KMS-11 (cell line): Measurements from ENCODE around the gene GOLGA6A.

ENCODE experiments used
- H2AFZ ChIP-seq: fragments of 200-600 bp; sonication (generic); 2 replicates; pipeline ENCODE4 v1.6.1; 2016; ENCODE audit warnings: antibody characterized with exemption, mixed run types, low read depth
- H3K27ac ChIP-seq: fragments of 200-600 bp; sonication (generic); 2 replicates; pipeline ENCODE4 v1.6.1; 2016; ENCODE audit warnings: mild to moderate bottlenecking, mixed run types
- H3K27me3 ChIP-seq: fragments of 200-600 bp; sonication (generic); 2 replicates; pipeline ENCODE4 v1.6.1; 2017; ENCODE audit warnings: mild to moderate bottlenecking, low read depth, mixed run types, moderate library complexity; ENCODE audit not compliant: insufficient read depth
- H3K36me3 ChIP-seq: fragments of 200-600 bp; sonication (generic); 2 replicates; pipeline ENCODE4 v1.6.1; 2017; ENCODE audit warnings: mild to moderate bottlenecking, mixed run types; ENCODE audit not compliant: insufficient read depth
- H3K4me1 ChIP-seq: fragments of 200-600 bp; sonication (generic); 2 replicates; pipeline ENCODE4 v1.6.1; 2016; ENCODE audit warnings: mild to moderate bottlenecking, low read depth, mixed run types; ENCODE audit not compliant: poor library complexity, severe bottlenecking
- H3K4me2 ChIP-seq: fragments of 200-600 bp; sonication (generic); 2 replicates; pipeline ENCODE4 v1.7.0; 2016; ENCODE audit warnings: mild to moderate bottlenecking, mixed run types
- H3K4me3 ChIP-seq: fragments of 200-600 bp; sonication (generic); IDR thresholded peaks from 2 replicates; pipeline ENCODE4 v1.6.1; 2017; ENCODE audit warnings: low read depth, low read length, mixed read lengths; ENCODE audit not compliant: insufficient read depth
- H3K79me2 ChIP-seq: fragments of 200-600 bp; sonication (generic); 2 replicates; pipeline ENCODE4 v1.6.1; 2016; ENCODE audit warnings: low read depth, mixed run types; ENCODE audit not compliant: insufficient read depth
- H3K9ac ChIP-seq: fragments of 200-600 bp; sonication (generic); 2 replicates; pipeline ENCODE4 v1.6.1; 2016; ENCODE audit warnings: mild to moderate bottlenecking, mixed run types
- H4K20me1 ChIP-seq: fragments of 200-600 bp; sonication (generic); 2 replicates; pipeline ENCODE4 v1.6.1; 2016; ENCODE audit warnings: mild to moderate bottlenecking, mixed run types; ENCODE audit not compliant: insufficient read depth
- CTCF ChIP-seq: fragments of 200-600 bp; sonication (generic); conservative IDR thresholded peaks from 2 replicates; pipeline ENCODE4 v1.6.1; 2017; ENCODE audit warnings: low read depth, mild to moderate bottlenecking, antibody characterized with exemption, low read length, moderate library complexity, mixed read lengths

GOLGA6A gene

GRCh38 chr15:74041777-74042435, 40.4 kb downstream of the GOLGA6A start:
- Histone ChIP-seq H3K27ac (no peak overlapping the region), H3K36me3 (no peaks in the 10 kb centered on the region)
- TF ChIP-seq CTCF = no peak

GRCh38 chr15:74041311-74041756, 41.0 kb downstream of the GOLGA6A start:
- Histone ChIP-seq H2AFZ (no peak overlapping the region), H3K27me3 (no peaks in the 10 kb centered on the region), H3K36me3 (no peaks in the 10 kb centered on the region), H3K4me2 (no peak overlapping the region), H3K4me3 (no peak overlapping the region), H3K79me2 (no peaks in the 10 kb centered on the region), H4K20me1 (no peaks in the 10 kb centered on the region), H3K27ac (no peak overlapping the region), H3K4me1 (no peaks in the 10 kb centered on the region), H3K9ac (no peak overlapping the region)
- no peak for TF ChIP-seq CTCF

More at GRCh38 chr15:74041777-74042435, 40.4 kb downstream of the GOLGA6A start:
- H3K4me1 ChIP-seq = no peaks in the 10 kb centered on the region
- H3K79me2 ChIP-seq = no peaks in the 10 kb centered on the region
- H3K4me2 ChIP-seq = no peak overlapping the region
- H4K20me1 ChIP-seq = no peaks in the 10 kb centered on the region
- no peaks in the 10 kb centered on the region for H3K27me3 ChIP-seq
- no peak overlapping the region for H3K9ac ChIP-seq
- no peak overlapping the region for H3K4me3 ChIP-seq
- H2AFZ ChIP-seq = no peak overlapping the region

DNA sequence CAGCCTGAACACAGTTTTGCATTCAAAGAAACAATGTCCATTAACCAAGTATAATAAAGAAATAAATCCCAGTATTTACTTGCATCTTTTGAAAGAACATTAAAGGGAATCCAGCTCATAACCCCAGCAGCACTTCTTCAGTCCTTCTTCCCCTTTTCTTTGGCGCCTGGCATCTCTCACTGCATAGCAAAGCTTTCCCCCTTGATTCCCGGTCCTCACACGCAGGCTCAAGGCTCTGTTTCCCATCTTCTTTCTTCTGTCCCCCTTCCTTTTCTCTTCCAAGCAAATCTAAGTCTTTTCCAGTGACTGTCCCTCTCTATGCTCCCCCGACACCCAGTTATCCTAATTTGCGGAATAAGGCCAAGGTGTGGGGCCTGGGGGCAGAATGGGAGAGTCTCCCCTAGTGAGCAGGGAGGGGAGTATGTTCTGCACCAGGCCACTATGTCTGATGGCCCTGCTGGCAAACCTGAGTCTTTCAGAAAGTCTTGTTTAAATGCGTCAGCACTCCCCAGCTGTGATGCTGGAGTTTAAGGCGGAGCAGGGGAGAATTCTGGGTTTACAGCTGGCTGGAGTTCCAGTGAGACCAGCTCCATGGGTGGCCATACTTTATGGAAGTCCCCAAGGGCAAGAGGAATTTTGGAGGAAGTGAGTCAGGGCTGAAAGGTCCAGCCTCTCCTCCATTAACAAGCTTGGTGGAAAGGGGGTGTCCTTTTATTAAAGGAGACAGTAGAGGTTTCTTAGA, 42.1 kb downstream of the GOLGA6A start:
- Histone ChIP-seq H3K9ac (no peak overlapping the region), H3K27me3 (no peaks in the 10 kb centered on the region), H3K36me3 (no peaks in the 10 kb centered on the region), H3K4me3 (no peak overlapping the region), H3K4me2 (no peak overlapping the region), H3K27ac (no peak overlapping the region), H2AFZ (no peak overlapping the region), H4K20me1 (no peaks in the 10 kb centered on the region), H3K4me1 (no peaks in the 10 kb centered on the region), H3K79me2 (no peaks in the 10 kb centered on the region)
- TF ChIP-seq CTCF = no peak

DNA sequence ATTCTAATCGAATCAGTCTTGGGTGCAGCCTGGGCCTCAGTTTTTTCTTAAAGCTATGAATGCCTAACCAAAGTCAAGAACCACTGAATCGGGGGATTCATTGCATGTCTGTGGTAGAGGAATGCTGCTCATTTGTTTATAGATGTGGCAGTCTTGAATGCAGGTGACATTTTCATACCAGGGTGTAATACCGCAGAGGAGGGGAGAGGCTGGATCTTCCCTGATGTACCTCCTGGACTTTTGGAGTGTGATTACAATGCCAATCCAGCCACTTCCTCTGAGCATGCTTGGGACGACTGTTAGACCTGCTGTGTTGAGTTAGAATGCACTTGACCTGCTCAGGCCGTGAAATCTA, 42.7 kb downstream of the GOLGA6A start:
- Histone ChIP-seq H3K27ac (no peak overlapping the region), H4K20me1 (no peaks in the 10 kb centered on the region), H2AFZ (no peak overlapping the region), H3K27me3 (no peaks in the 10 kb centered on the region), H3K9ac (no peak overlapping the region), H3K4me3 (no peak overlapping the region), H3K4me2 (no peak overlapping the region), H3K4me1 (no peaks in the 10 kb centered on the region), H3K36me3 (no peaks in the 10 kb centered on the region), H3K79me2 (no peaks in the 10 kb centered on the region)
- TF ChIP-seq CTCF = no peak
